Activated CD4-positive, alpha-beta T cell treated with anti-CD3 and anti-CD28 coated beads, Interleukin-10, Interleukin-2, amounts not matched to agents 100 ng/mL and 50 ng/mL, durations not matched to agents 16 hours and 8 hours (primary cell): ENCODE results near the gene SRMS.
"Not testable (repeated sequence)": the region's sequence is repeated elsewhere in the genome, so short reads cannot be mapped to it uniquely, and the experiment has no call there.

Source experiments
- DNase-seq: peaks from one replicate; pipeline ENCODE4 v3.0.0-alpha.2; 2020

Gene SRMS

GRCh38 chr20:63565021-63565698, 17.6 kb upstream of the SRMS start:
- no peak for DNase-seq

GRCh38 chr20:63564036-63564810, 16.7 kb upstream of the SRMS start:
- no peak for DNase-seq

- no peak for DNase-seq
Measured at GRCh38 chr20:63563225-63563935, 15.8 kb upstream of the SRMS start.

GRCh38 chr20:63562461-63563224, 15.1 kb upstream of the SRMS start:
- no peak for DNase-seq

- DNase-seq = no peak
Measured at GRCh38 chr20:63561624-63562396, 14.3 kb upstream of the SRMS start.

- no peak for DNase-seq
Measured at GRCh38 chr20:63560856-63561609, 13.5 kb upstream of the SRMS start.

GRCh38 chr20:63560333-63560805, 12.8 kb upstream of the SRMS start:
- DNase-seq = no peak

GRCh38 chr20:63559485-63560332, 12.2 kb upstream of the SRMS start:
- DNase-seq = not testable (repeated sequence)

GRCh38 chr20:63558804-63559484, 11.4 kb upstream of the SRMS start:
- no peak for DNase-seq

GRCh38 chr20:63557481-63557891, 9.9 kb upstream of the SRMS start:
- no peak for DNase-seq

- no peak for DNase-seq
Measured at GRCh38 chr20:63556873-63557478, 9.4 kb upstream of the SRMS start.

- no peak for DNase-seq
Measured at GRCh38 chr20:63555661-63556381, 8.3 kb upstream of the SRMS start.

- no peak for DNase-seq
Measured at GRCh38 chr20:63554361-63555278, 7.1 kb upstream of the SRMS start.

- DNase-seq = no peak
Measured at GRCh38 chr20:63553933-63554290, 6.4 kb upstream of the SRMS start, which contains the start of gene FNDC11. TSS of gene FNDC11 (plus strand) at chr20:63554159. CDS start at chr20:63555664, 1,505 bp downstream.

GRCh38 chr20:63553251-63553932, 5.8 kb upstream of the SRMS start:
- DNase-seq = peak; percentile 81

GRCh38 chr20:63552481-63553249, 5.1 kb upstream of the SRMS start:
- DNase-seq = peak; percentile 34
